ENCODE data around the gene RAD51AP2.
A peak's percentile ranks its signal among the peaks of the same experiment; 100 is the strongest.

Gene RAD51AP2

DNA sequence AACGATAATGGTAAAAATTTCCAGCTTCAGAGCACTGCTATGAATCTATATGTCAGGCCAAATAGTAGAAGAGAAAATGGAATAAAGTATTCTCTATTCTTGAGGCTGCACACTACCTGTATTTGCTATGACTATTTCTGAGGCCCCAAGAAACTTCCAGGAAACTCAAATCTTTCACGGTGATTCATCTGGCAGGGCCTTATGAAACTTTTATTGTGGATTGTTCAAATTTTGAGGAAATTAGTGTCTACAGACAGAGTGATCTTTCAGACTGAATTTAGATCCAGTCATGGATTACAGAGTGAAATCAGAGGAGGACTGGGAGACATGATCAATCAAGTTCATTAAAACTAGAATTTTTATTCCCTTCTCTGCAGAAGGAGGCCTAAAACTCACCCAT is 18.2 kb upstream of the RAD51AP2 start:
- H3K27me3 ChIP-seq (ENCODE audit: control insufficient read depth, insufficient read depth, low read length), result peaks cover 20% of the 10 kb centered on the region
- H3K36me3 ChIP-seq (ENCODE audit: control insufficient read depth, insufficient read depth, low read length), result no peaks in the 10 kb centered on the region
- no peak overlapping the region for H3K27ac ChIP-seq (ENCODE audit: low read depth, low read length)
- no peak overlapping the region for H3K9ac ChIP-seq (ENCODE audit: low read length)
- peaks cover 10% of the 10 kb centered on the region; the same call in 1 of the 2 replicates for H3K4me1 ChIP-seq (ENCODE audit: control insufficient read depth, insufficient read depth, low read length)
- no peak overlapping the region for H3K4me3 ChIP-seq (ENCODE audit: low read depth, low read length)
- H3K9me3 ChIP-seq (ENCODE audit: control insufficient read depth, insufficient read depth, low read depth, low read length), result no peaks in the 10 kb centered on the region

DNA sequence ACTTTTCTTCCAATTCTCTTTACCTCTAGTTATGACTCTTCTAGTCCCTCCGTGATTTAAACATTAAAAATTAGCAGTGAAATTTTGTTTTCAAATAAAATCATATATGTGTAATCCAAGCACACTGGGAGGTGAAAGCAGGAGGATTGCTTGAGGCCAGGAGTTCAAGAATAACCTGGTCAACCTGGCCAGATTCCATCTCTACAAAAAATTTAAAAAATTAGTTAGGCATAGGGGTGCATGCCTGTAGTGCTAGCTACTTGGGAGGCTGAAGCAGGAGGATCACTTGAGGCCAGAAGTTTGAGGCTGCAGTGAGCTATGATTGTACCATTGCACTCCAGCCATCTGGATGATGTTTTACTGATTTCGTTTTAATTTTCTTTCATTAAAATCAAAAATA is 15.3 kb upstream of the RAD51AP2 start:
- no peak overlapping the region for H3K9ac ChIP-seq (ENCODE audit: low read length)
- peaks cover 13% of the 10 kb centered on the region for H3K27me3 ChIP-seq (ENCODE audit: control insufficient read depth, insufficient read depth, low read length)
- H3K27ac ChIP-seq (ENCODE audit: low read depth, low read length), result no peak overlapping the region
- H3K9me3 ChIP-seq (ENCODE audit: control insufficient read depth, insufficient read depth, low read depth, low read length), result no peaks in the 10 kb centered on the region
- no peaks in the 10 kb centered on the region for H3K36me3 ChIP-seq (ENCODE audit: control insufficient read depth, insufficient read depth, low read length)
- no peak overlapping the region for H3K4me3 ChIP-seq (ENCODE audit: low read depth, low read length)
- H3K4me1 ChIP-seq (ENCODE audit: control insufficient read depth, insufficient read depth, low read length), result peaks cover 5% of the 10 kb centered on the region; the same call in 1 of the 2 replicates

DNA sequence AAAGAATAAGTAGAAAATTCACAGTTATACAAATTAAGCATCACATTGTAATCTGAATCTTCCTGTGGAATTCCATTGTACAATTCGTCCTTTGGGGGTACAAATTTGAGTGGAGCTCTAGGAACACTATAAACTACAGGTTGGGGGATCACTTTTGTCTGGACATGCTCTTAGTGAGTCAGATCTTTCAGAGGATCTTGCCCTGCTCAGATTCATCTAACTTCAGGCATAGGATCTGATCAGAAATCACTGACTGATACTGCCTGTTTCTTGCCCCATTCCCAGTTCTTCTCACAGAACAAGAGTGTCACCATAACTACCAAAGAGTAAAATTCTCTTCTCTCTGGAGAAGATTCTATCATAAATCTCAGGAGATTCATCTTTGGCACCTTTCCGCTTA is 11.5 kb upstream of the RAD51AP2 start:
- no peak overlapping the region for H3K9ac ChIP-seq (ENCODE audit: low read length)
- H3K36me3 ChIP-seq (ENCODE audit: control insufficient read depth, insufficient read depth, low read length), result no peaks in the 10 kb centered on the region
- no peak overlapping the region for H3K4me3 ChIP-seq (ENCODE audit: low read depth, low read length)
- H3K27ac ChIP-seq (ENCODE audit: low read depth, low read length), result no peak overlapping the region
- H3K27me3 ChIP-seq (ENCODE audit: control insufficient read depth, insufficient read depth, low read length), result no peaks in the 10 kb centered on the region
- H3K4me1 ChIP-seq (ENCODE audit: control insufficient read depth, insufficient read depth, low read length), result no peaks in the 10 kb centered on the region
- H3K9me3 ChIP-seq (ENCODE audit: control insufficient read depth, insufficient read depth, low read depth, low read length), result no peaks in the 10 kb centered on the region

DNA sequence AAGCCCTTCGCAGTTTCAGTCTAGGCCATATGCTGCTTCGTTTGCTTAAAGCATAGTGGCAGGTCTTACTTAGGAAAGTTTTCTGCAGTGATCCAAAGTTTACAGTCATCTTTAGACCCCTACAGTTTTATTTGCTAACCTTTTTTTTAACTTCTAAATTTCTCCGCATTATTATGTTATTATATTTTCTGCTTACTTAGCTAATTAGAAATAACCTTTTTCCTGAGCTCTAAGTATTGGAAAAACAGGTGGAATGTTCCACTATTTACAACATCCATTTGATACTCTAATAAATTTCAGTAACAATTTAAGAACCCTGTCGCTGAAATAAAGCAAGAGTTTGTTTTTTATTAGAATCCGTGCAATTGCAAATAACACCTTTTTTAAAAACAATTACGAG is 4.1 kb upstream of the RAD51AP2 start:
- Histone ChIP-seq H3K9ac (ENCODE audit: low read length) (no peak overlapping the region), H3K9me3 (ENCODE audit: control insufficient read depth, insufficient read depth, low read depth, low read length) (no peaks in the 10 kb centered on the region), H3K36me3 (ENCODE audit: control insufficient read depth, insufficient read depth, low read length) (no peaks in the 10 kb centered on the region), H3K4me1 (ENCODE audit: control insufficient read depth, insufficient read depth, low read length) (peaks cover 22% of the 10 kb centered on the region; the same call in 1 of the 2 replicates), H3K27ac (ENCODE audit: low read depth, low read length) (no peak overlapping the region), H3K27me3 (ENCODE audit: control insufficient read depth, insufficient read depth, low read length) (no peaks in the 10 kb centered on the region), H3K4me3 (ENCODE audit: low read depth, low read length) (no peak overlapping the region)

DNA sequence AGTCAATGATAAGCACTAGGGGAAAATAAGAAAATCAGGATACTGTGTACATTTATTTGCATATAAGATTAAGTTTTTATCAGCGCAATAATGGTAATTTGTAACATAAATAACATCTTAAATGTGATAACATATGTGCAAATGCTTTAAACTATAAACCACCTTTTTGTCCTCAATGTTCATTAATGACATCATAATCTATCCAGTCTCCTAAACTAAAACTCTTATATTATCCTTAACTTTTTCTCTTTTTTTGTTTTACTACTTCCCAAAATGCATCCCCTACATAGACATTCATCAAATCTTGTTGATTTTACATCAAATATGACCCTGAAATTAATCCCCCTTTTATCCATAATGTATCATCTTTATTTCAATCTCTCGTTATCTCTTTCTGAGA is 3.4 kb upstream of the RAD51AP2 start:
- Histone ChIP-seq H3K36me3 (ENCODE audit: control insufficient read depth, insufficient read depth, low read length) (no peaks in the 10 kb centered on the region), H3K9ac (ENCODE audit: low read length) (no peak overlapping the region), H3K4me1 (ENCODE audit: control insufficient read depth, insufficient read depth, low read length) (peaks cover 22% of the 10 kb centered on the region; the same call in 1 of the 2 replicates), H3K27ac (ENCODE audit: low read depth, low read length) (no peak overlapping the region), H3K9me3 (ENCODE audit: control insufficient read depth, insufficient read depth, low read depth, low read length) (no peaks in the 10 kb centered on the region), H3K27me3 (ENCODE audit: control insufficient read depth, insufficient read depth, low read length) (no peaks in the 10 kb centered on the region), H3K4me3 (ENCODE audit: low read depth, low read length) (no peak overlapping the region)

DNA sequence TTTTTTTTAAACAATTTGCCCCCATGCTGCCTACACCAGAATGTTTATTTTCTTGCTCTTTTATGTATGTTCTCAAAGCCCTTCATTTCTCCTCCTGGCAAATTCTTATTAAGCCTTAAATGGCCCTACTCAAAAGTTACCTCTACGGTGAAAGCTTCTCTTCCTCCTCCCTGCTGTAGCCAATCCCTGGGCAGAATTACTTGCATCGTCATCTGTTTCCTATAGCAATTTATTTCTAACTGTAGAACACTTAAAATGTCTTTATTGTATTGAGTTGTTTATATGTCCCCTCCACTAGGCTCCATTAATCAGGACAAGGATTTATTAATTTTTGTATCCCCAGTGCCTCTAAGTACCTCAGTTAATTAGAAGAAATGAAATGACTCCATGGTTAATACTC is 2.5 kb upstream of the RAD51AP2 start:
- Histone ChIP-seq H3K4me1 (ENCODE audit: control insufficient read depth, insufficient read depth, low read length) (peaks cover 22% of the 10 kb centered on the region; the same call in 1 of the 2 replicates), H3K9ac (ENCODE audit: low read length) (no peak overlapping the region), H3K27ac (ENCODE audit: low read depth, low read length) (no peak overlapping the region), H3K9me3 (ENCODE audit: control insufficient read depth, insufficient read depth, low read depth, low read length) (no peaks in the 10 kb centered on the region), H3K4me3 (ENCODE audit: low read depth, low read length) (no peak overlapping the region), H3K36me3 (ENCODE audit: control insufficient read depth, insufficient read depth, low read length) (no peaks in the 10 kb centered on the region), H3K27me3 (ENCODE audit: control insufficient read depth, insufficient read depth, low read length) (no peaks in the 10 kb centered on the region)

DNA sequence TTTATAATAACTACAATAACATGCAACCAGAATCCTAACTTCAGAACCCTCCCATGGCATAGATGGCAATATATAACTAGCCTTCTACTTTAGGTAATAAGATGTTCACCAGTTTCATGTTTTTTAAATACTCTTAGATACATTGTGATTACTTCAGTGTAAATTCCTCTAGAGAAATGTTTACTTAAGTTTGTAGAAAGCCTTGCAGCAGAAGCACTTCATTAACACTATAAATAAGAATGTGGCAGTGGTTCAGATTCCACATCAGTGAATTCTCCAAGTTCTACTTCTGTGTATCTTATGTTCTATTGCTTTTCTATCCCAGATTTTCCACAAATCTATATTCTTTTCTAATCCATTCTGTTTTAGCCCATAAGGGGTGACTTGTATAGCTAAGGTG is 1.2 kb upstream of the RAD51AP2 start:
- peaks cover 22% of the 10 kb centered on the region; the same call in 1 of the 2 replicates for H3K4me1 ChIP-seq (ENCODE audit: control insufficient read depth, insufficient read depth, low read length)
- H3K9me3 ChIP-seq (ENCODE audit: control insufficient read depth, insufficient read depth, low read depth, low read length), result no peaks in the 10 kb centered on the region
- no peak overlapping the region for H3K9ac ChIP-seq (ENCODE audit: low read length)
- no peak overlapping the region for H3K27ac ChIP-seq (ENCODE audit: low read depth, low read length)
- no peaks in the 10 kb centered on the region for H3K36me3 ChIP-seq (ENCODE audit: control insufficient read depth, insufficient read depth, low read length)
- H3K4me3 ChIP-seq (ENCODE audit: low read depth, low read length), result no peak overlapping the region
- H3K27me3 ChIP-seq (ENCODE audit: control insufficient read depth, insufficient read depth, low read length), result no peaks in the 10 kb centered on the region

DNA sequence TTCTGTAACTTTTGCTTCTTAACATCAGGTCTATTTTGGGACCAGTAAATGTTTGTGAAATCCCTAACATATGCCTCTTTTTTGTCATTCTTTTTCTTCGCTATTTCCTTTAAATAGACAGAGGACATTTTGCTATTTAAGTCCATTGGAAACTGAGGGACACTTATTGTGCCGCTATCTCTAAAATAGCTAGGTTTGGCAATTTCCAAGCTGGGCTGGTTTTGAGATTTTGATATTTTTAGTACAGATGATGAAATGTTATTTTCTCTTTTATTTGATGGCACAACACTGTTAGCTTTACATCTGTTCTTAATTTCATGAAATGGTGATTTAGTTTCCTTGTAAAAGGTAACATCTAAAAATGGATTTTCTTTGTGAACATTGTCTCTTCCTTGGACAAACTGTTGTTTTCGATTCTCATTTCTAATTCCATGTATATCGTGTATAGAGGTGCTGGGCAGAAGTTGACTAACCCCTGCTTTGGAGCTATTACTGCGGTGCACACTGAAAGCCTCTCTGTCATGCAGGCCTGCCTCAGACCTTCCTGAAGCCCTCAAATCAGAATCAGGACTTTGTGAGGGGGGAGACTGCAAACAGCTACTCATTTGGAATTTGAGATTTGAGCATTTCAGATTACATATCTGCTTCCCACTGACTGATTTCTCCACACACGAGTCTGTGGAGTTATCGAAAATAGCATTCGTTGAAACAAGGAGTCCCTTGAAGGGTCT is 594 bp downstream of the RAD51AP2 start:
- H3K27me3 ChIP-seq (ENCODE audit: control insufficient read depth, insufficient read depth, low read length), result no peaks in the 10 kb centered on the region
- no peaks in the 10 kb centered on the region for H3K36me3 ChIP-seq (ENCODE audit: control insufficient read depth, insufficient read depth, low read length)
- H3K9me3 ChIP-seq (ENCODE audit: control insufficient read depth, insufficient read depth, low read depth, low read length), result no peaks in the 10 kb centered on the region
- H3K4me3 ChIP-seq (ENCODE audit: low read depth, low read length), result peak overlapping the region; percentile 69
- H3K9ac ChIP-seq (ENCODE audit: low read length), result peak overlapping the region; percentile 76
- H3K4me1 ChIP-seq (ENCODE audit: control insufficient read depth, insufficient read depth, low read length), result peaks cover 22% of the 10 kb centered on the region; the same call in 1 of the 2 replicates
- peak overlapping the region; percentile 1; the same call in 1 of the 2 replicates for H3K27ac ChIP-seq (ENCODE audit: low read depth, low read length)

DNA sequence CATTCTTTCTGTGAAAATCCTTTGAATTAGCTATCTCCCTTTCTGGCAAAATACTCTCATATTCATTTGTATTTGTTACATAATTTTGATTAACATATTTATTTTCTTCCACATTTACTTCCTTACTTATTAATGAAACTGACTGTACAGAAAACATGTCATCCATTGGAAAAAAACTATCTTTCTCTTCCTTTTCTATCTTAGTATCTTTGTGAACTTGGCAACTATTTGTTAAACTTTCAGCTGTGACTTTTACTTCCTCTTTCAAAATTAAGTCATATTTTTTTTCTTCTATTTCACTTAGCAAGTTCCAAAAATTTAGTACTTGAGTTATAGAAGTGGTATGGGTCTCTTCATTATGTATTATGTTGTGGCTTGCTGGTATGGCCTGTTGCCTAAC is 2.6 kb downstream of the RAD51AP2 start:
- Histone ChIP-seq H3K9ac (ENCODE audit: low read length) (no peak overlapping the region), H3K9me3 (ENCODE audit: control insufficient read depth, insufficient read depth, low read depth, low read length) (no peaks in the 10 kb centered on the region), H3K27me3 (ENCODE audit: control insufficient read depth, insufficient read depth, low read length) (no peaks in the 10 kb centered on the region), H3K4me1 (ENCODE audit: control insufficient read depth, insufficient read depth, low read length) (peaks cover 22% of the 10 kb centered on the region; the same call in 1 of the 2 replicates), H3K4me3 (ENCODE audit: low read depth, low read length) (no peak overlapping the region), H3K27ac (ENCODE audit: low read depth, low read length) (no peak overlapping the region), H3K36me3 (ENCODE audit: control insufficient read depth, insufficient read depth, low read length) (no peaks in the 10 kb centered on the region)

DNA sequence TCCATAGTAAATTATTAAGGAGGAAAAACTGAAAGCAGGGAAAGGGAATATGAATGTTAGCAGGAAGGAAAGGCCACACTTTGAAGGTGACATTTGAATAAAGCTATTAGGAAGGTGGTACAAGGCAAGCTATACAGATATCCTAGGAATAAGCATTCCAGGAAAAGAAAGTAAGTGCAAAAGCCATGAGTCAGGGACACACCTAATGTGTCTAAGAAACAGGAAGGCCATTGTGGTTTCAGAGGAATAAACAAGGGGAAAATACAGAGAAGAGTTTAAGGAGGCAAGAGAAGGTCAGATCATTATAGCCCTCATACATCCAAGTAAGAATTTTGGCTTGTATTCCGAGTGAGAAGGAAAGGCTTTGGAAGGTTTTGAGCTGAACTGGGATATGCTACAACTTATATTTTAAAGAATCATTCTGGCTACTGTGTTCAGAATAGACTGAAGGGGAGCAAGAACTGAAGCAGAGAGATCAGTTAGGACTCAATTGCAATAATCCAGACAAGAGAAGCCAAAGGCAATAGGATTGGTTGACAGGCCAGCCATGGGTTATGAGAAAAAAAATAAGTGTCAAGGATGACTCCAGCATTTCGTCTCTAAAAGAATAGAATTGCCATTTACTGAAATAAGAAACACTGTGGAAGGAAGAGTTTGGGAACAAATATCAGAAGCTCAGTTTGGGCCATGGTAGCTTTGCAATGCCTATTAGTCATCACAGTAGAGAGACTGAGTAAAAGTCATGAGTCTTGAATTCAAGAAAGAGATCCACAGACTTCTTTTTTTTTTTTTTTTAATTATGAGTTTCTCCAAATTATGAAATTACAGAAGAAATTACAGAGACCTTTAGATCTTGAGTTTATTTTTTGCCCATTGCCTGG is 11.3 kb downstream of the RAD51AP2 start:
- Histone ChIP-seq H3K4me1 (ENCODE audit: control insufficient read depth, insufficient read depth, low read length) (peaks cover 14% of the 10 kb centered on the region), H3K27ac (ENCODE audit: low read depth, low read length) (no peak overlapping the region), H3K9me3 (ENCODE audit: control insufficient read depth, insufficient read depth, low read depth, low read length) (no peaks in the 10 kb centered on the region), H3K9ac (ENCODE audit: low read length) (no peak overlapping the region), H3K4me3 (ENCODE audit: low read depth, low read length) (no peak overlapping the region), H3K27me3 (ENCODE audit: control insufficient read depth, insufficient read depth, low read length) (no peaks in the 10 kb centered on the region), H3K36me3 (ENCODE audit: control insufficient read depth, insufficient read depth, low read length) (no peaks in the 10 kb centered on the region)

DNA sequence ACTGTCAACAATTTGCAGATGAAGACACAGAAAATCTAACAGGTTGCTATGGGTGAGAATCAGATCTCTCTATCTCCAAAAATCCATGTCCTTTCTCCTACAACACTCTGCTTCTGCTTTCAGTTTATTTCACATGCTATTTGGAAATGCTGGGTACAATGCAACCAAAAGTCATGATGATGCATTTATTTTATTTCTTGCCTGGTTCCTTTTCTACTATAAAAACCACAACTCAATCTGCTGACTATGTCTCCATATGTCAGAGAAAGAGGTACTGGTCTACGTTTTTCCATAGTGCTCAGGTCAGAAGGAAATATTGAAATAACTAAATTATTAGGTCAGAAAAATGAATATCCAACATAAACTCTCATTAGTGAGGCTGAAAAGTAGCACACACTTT is 20.5 kb downstream of the RAD51AP2 start:
- Histone ChIP-seq H3K4me3 (ENCODE audit: low read depth, low read length) (no peak overlapping the region), H3K9me3 (ENCODE audit: control insufficient read depth, insufficient read depth, low read depth, low read length) (no peaks in the 10 kb centered on the region), H3K4me1 (ENCODE audit: control insufficient read depth, insufficient read depth, low read length) (no peaks in the 10 kb centered on the region), H3K36me3 (ENCODE audit: control insufficient read depth, insufficient read depth, low read length) (no peaks in the 10 kb centered on the region), H3K27ac (ENCODE audit: low read depth, low read length) (no peak overlapping the region), H3K27me3 (ENCODE audit: control insufficient read depth, insufficient read depth, low read length) (no peaks in the 10 kb centered on the region), H3K9ac (ENCODE audit: low read length) (no peak overlapping the region)

All from HUES6 (cell line).